Prostate gland (tissue), 2 donors: Measurements from ENCODE around the gene CACNA1A. TPM values are rescaled to one million over a fixed set of nuclear protein-coding genes. Genes with fewer than 3 reads are reported as not detected.
"Not testable (repeated sequence)": the region's sequence is repeated elsewhere in the genome, so short reads cannot be mapped to it uniquely, and the experiment has no call there.

ENCODE experiments used
- DNase-seq: peaks from one replicate; pipeline ENCODE4 v3.0.0-alpha.2; 2019; ENCODE audit warnings: low spot score
- H3K27ac ChIP-seq, 2 donors: fragments of 200-600 bp; sonication (generic); 2 replicates each; pipeline ENCODE4 v1.5.1; 2017 to 2019
- H3K27me3 ChIP-seq: fragments of 200-600 bp; sonication (generic); replicated peaks from 2 replicates; pipeline ENCODE4 v1.5.1; 2019; ENCODE audit not compliant: insufficient read depth
- H3K36me3 ChIP-seq, 2 donors: fragments of 200-600 bp; sonication (generic); 1 replicate in 1 of 2; 2 replicates in 1 of 2; pipeline versions ENCODE4 v1.5.1 to v1.8.1; 2017 to 2019
- H3K4me1 ChIP-seq: fragments of 200-600 bp; sonication (generic); replicated peaks from 2 replicates; pipeline ENCODE4 v1.5.1; 2019
- H3K4me3 ChIP-seq, 2 donors: fragments of 200-600 bp; sonication (generic); 2 replicates each; pipeline ENCODE4 v1.5.1; 2017 to 2019
- H3K9me3 ChIP-seq: fragments of 200-600 bp; sonication (generic); 2 replicates; pipeline ENCODE4 v1.5.1; 2017
- CTCF ChIP-seq, 4 experiments: fragments of 200-600 bp in 2 of 4; fragments of 450-650 bp in 2 of 4; sonication (generic) in 2 of 4; IDR thresholded peaks; 1 replicate in 3 of 4; 2 replicates in 1 of 4; pipeline ENCODE4 v1.5.1; 2016 to 2019; ENCODE audit warnings: antibody characterized with exemption in 4 of 4, mild to moderate bottlenecking in 2 of 4, moderate library complexity in 2 of 4
- POLR2A ChIP-seq: fragments of 450-650 bp; IDR thresholded peaks from one replicate; pipeline ENCODE4 v1.6.1; 2016; ENCODE audit warnings: antibody characterized with exemption, mild to moderate bottlenecking
- POLR2AphosphoS5 ChIP-seq: sonication (generic); formaldehyde crosslinking; IDR thresholded peaks from one replicate; pipeline ENCODE4 v1.6.1; 2017; ENCODE audit warnings: antibody characterized with exemption
- WGBS: methylation state at CpG from one replicate; pipeline ENCODE4 v1.1.5; 2018; 5-methylcytosine and 5-hydroxymethylcytosine counted together
- intact Hi-C: fragments of 100-400 bp; cut with DNase I; formaldehyde crosslinking; loops from one replicate; pipeline ENCODE4 v1.14.2; 2022
- total RNA-seq, 2 donors: library from RNA; depleted of rRNA; stranded (reverse); fragments of >200 nt; gene quantifications; one replicate each; pipeline ENCODE4 v1.1.0, GENCODE V29; 2016

CACNA1A gene
- total RNA-seq, 2 donors from 2014 or later = 0.46 to 12.4 TPM

GRCh38 chr19:13189600-13189999 lies 316.7 kb downstream of the CACNA1A start:
- H3K27me3 ChIP-seq = no peaks in the 10 kb centered on the region
- no peak for TF ChIP-seq POLR2A
- TF ChIP-seq CTCF (IDR thresholded peaks at IDR 0.05) = no peak
- no peak for TF ChIP-seq POLR2AphosphoS5
- no peaks in the 10 kb centered on the region for H3K4me1 ChIP-seq
- 85% methylated on average over 4 of the region's 4 CpGs for WGBS
- H3K36me3 ChIP-seq = no peaks in the 10 kb centered on the region
- H3K4me3 ChIP-seq = no peak overlapping the region
- no peak for DNase-seq
- intact Hi-C loops = no loop called here
- no peak overlapping the region for H3K27ac ChIP-seq
- no peaks in the 10 kb centered on the region for H3K9me3 ChIP-seq

GRCh38 chr19:13187419-13187818 lies 318.9 kb downstream of the CACNA1A start:
- H3K9me3 ChIP-seq = no peaks in the 10 kb centered on the region
- DNase-seq = no peak
- TF ChIP-seq POLR2A (no peak), CTCF (IDR thresholded peaks at IDR 0.05) (no peak), POLR2AphosphoS5 (no peak)
- no peak overlapping the region for H3K4me3 ChIP-seq
- no peak overlapping the region for H3K27ac ChIP-seq
- H3K36me3 ChIP-seq = no peaks in the 10 kb centered on the region
- intact Hi-C loops = no loop called here
- 98% methylated on average over 4 of the region's 4 CpGs for WGBS
- no peaks in the 10 kb centered on the region for H3K27me3 ChIP-seq
- H3K4me1 ChIP-seq = no peaks in the 10 kb centered on the region

GRCh38 chr19:13186688-13187087 lies 319.6 kb downstream of the CACNA1A start:
- intact Hi-C loops = not testable (repeated sequence)

GRCh38 chr19:13185763-13186657 lies 320.3 kb downstream of the CACNA1A start:
- intact Hi-C loops, DNase-seq: not testable (repeated sequence)
- WGBS = 57% methylated on average over 22 of the region's 22 CpGs

More at GRCh38 chr19:13186688-13187087, 319.6 kb downstream of the CACNA1A start:
- not testable (repeated sequence) for H3K27ac ChIP-seq, DNase-seq, H3K27me3 ChIP-seq, H3K4me1 ChIP-seq, H3K9me3 ChIP-seq, H3K36me3 ChIP-seq, H3K4me3 ChIP-seq
- WGBS = 95% methylated on average over 24 of the region's 38 CpGs

GRCh38 chr19:13184926-13185325 lies 321.4 kb downstream of the CACNA1A start:
- WGBS = 88% methylated on average over 23 of the region's 23 CpGs
- H3K36me3 ChIP-seq, H3K9me3 ChIP-seq, H3K4me1 ChIP-seq, DNase-seq, H3K27me3 ChIP-seq, H3K4me3 ChIP-seq, intact Hi-C loops, H3K27ac ChIP-seq: not testable (repeated sequence)

More at GRCh38 chr19:13185763-13186657, 320.3 kb downstream of the CACNA1A start:
- H3K4me1 ChIP-seq, H3K27me3 ChIP-seq, H3K4me3 ChIP-seq, H3K9me3 ChIP-seq, H3K27ac ChIP-seq, H3K36me3 ChIP-seq: not testable (repeated sequence)

- intact Hi-C loops = no loop called here
- Histone ChIP-seq H3K4me3 (no peak overlapping the region), H3K27ac (no peak overlapping the region), H3K36me3 (no peaks in the 10 kb centered on the region), H3K4me1 (peaks cover 5% of the 10 kb centered on the region), H3K27me3 (no peaks in the 10 kb centered on the region), H3K9me3 (no peaks in the 10 kb centered on the region)
- WGBS = 8% methylated on average over 14 of the region's 16 CpGs
- peak; percentile 78 for DNase-seq
- TF ChIP-seq POLR2AphosphoS5 = peak; percentile 59
- no peak for TF ChIP-seq POLR2A
These were observed 324.4 kb downstream of the CACNA1A start for GRCh38 chr19:13181747-13182388.

- DNase-seq, H3K9me3 ChIP-seq, H3K36me3 ChIP-seq, H3K4me3 ChIP-seq, H3K4me1 ChIP-seq, intact Hi-C loops, H3K27ac ChIP-seq, H3K27me3 ChIP-seq: not testable (repeated sequence)
- WGBS = 90% methylated on average over 10 of the region's 10 CpGs
These were observed 328.0 kb downstream of the CACNA1A start for GRCh38 chr19:13178291-13178690.

GRCh38 chr19:13177584-13177983 lies 328.7 kb downstream of the CACNA1A start:
- H3K27ac ChIP-seq, H3K27me3 ChIP-seq, H3K4me3 ChIP-seq, DNase-seq, H3K4me1 ChIP-seq, intact Hi-C loops, H3K9me3 ChIP-seq, H3K36me3 ChIP-seq: not testable (repeated sequence)
- WGBS = 95% methylated on average over 5 of the region's 5 CpGs
